CD4-positive, CD25-positive, alpha-beta regulatory T cell (primary cell): ENCODE measurements around the gene HOATZ. TPM values are rescaled to one million over a fixed set of nuclear protein-coding genes. Genes with fewer than 3 reads are reported as not detected.

Source experiments
- ATAC-seq, 2 donors: fragments of 150-1000 bp; cut with Tn5 transposase; one replicate each; pipeline ENCODE4 v1.10.0; 2021; ENCODE audit warnings: low read depth in 2 of 2, moderate number of reproducible peaks in 2 of 2, moderate library complexity in 1 of 2
- DNase-seq, 3 donors: peaks; one replicate each; pipeline versions ENCODE4 v3.0.0 to v3.0.0-alpha.2; 2012 to 2022; ENCODE audit warnings: mixed read lengths in 1 of 3
- H3K27ac ChIP-seq: one replicate; pipeline ENCODE4 v1.7.0; 2013; ENCODE audit warnings: mild to moderate bottlenecking, low read length; ENCODE audit not compliant: insufficient read depth, poor library complexity, severe bottlenecking
- H3K27me3 ChIP-seq: one replicate; pipeline ENCODE4 v1.7.0; 2013; ENCODE audit warnings: low read length; ENCODE audit not compliant: control insufficient read depth, insufficient read depth
- H3K36me3 ChIP-seq: one replicate; pipeline ENCODE4 v1.7.0; 2013; ENCODE audit warnings: mild to moderate bottlenecking, low read length, moderate library complexity; ENCODE audit not compliant: control insufficient read depth, insufficient read depth
- H3K4me1 ChIP-seq: 2 replicates; pipeline ENCODE4 v1.7.0; 2013; ENCODE audit warnings: mild to moderate bottlenecking, low read length; ENCODE audit not compliant: insufficient read depth, control insufficient read depth, poor library complexity, severe bottlenecking
- H3K4me3 ChIP-seq: one replicate; pipeline ENCODE4 v1.7.0; 2013; ENCODE audit warnings: low read depth, mild to moderate bottlenecking, low read length, moderate library complexity
- H3K9me3 ChIP-seq, 2 experiments: 1 replicate in 1 of 2; 2 replicates in 1 of 2; pipeline ENCODE4 v1.7.0; 2013; ENCODE audit warnings: low read length in 2 of 2, mild to moderate bottlenecking in 1 of 2, moderate library complexity in 1 of 2; ENCODE audit not compliant: control insufficient read depth in 2 of 2
- H3K27ac Mint-ChIP-seq, 3 donors: one replicate each; pipeline ENCODE4 v1.8.0; 2020 to 2022; ENCODE audit warnings: mild to moderate bottlenecking in 3 of 3, mixed read lengths in 3 of 3, moderate library complexity in 2 of 3
- H3K27me3 Mint-ChIP-seq: one replicate; pipeline ENCODE4 v1.8.0; 2022; ENCODE audit warnings: mild to moderate bottlenecking, mixed read lengths
- H3K36me3 Mint-ChIP-seq: one replicate; pipeline ENCODE4 v1.8.0; 2020; ENCODE audit warnings: mixed read lengths
- H3K4me1 Mint-ChIP-seq, 4 donors: one replicate each; pipeline ENCODE4 v1.8.0; 2020 to 2022; ENCODE audit warnings: mixed read lengths in 4 of 4, mild to moderate bottlenecking in 1 of 4
- H3K4me3 Mint-ChIP-seq, 4 donors: one replicate each; pipeline ENCODE4 v1.8.0; 2020 to 2022; ENCODE audit warnings: mild to moderate bottlenecking in 4 of 4, mixed read lengths in 4 of 4, moderate library complexity in 3 of 4
- H3K9me3 Mint-ChIP-seq, 7 donors: one replicate each; pipeline ENCODE4 v1.8.0; 2020 to 2022; ENCODE audit warnings: mixed read lengths in 7 of 7, mild to moderate bottlenecking in 3 of 7, moderate library complexity in 2 of 7
- polyA plus RNA-seq, 4 donors: library from polyadenylated mRNA; unstranded; fragments of 300-500 nt; fragmentation: Illumina TruSeq; gene quantifications; one replicate each; pipeline ENCODE4 v1.2.3, GENCODE V29; 2021
- total RNA-seq: library from RNA; stranded (reverse); gene quantifications from one replicate; pipeline ENCODE4 v1.2.3, GENCODE V29; 2022

HOATZ gene
- total and polyA plus RNA-seq, 5 donors from 2014 or later = not detected

DNA sequence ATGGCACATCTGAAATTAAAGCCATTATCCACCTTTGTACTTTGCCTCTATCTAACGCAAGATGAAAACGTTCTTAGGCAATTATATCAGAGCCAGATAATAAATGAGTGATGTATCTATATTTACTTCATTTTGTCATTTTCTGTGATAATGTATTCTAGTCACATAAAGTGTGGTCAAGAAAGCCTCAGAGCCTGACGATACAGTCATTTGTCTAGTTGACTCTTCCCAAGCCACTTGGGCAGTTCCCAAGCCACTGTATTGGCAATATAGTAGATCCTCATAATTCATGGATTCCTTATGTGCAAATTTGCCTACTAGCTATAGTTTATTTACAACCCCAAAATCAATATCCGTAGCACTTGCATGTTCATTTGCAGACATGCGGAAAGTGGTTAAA, 7.8 kb downstream of the HOATZ start:
- Mint-ChIP-seq H3K4me3 (no peak overlapping the region), H3K9me3 (no peaks in the 10 kb centered on the region), H3K27ac (no peak overlapping the region), H3K27me3 (no peaks in the 10 kb centered on the region), H3K36me3 (no peaks in the 10 kb centered on the region), H3K4me1 (peaks cover 4 to 13% (median 10%) of the 10 kb centered on the region in 4 donors)
- ATAC-seq (no peak), DNase-seq (no peak)
- Histone ChIP-seq H3K4me1 (no peaks in the 10 kb centered on the region), H3K4me3 (no peak overlapping the region), H3K27ac (no peak overlapping the region), H3K9me3 (no peaks in the 10 kb centered on the region), H3K36me3 (no peaks in the 10 kb centered on the region), H3K27me3 (no peaks in the 10 kb centered on the region)

DNA sequence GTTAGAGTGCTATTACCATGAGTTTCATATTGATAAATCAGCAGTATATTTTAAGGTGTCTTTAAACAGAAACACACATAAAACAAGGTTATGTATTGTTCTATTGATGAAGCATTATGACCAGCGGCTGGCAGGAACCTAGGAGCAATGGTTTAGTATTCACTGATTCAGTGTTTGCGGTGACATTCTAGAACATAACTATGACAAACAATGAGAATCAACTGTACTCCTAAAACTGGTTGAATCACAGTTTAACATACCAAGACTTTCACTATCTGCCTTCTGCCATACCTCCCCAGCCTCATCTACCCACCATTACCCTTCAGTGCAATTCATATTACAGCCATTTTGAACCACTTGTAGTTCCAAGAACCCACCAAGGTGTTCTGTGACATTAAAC, 8.8 kb downstream of the HOATZ start:
- DNase-seq = no peak
- Histone ChIP-seq H3K27me3 (no peaks in the 10 kb centered on the region), H3K36me3 (no peaks in the 10 kb centered on the region), H3K27ac (no peak overlapping the region), H3K4me1 (peaks cover under 1% of the 10 kb centered on the region), H3K9me3 (no peaks in the 10 kb centered on the region), H3K4me3 (no peak overlapping the region)
- Mint-ChIP-seq H3K4me1 (peaks cover 5 to 17% (median 11%) of the 10 kb centered on the region in 4 donors), H3K27me3 (no peaks in the 10 kb centered on the region), H3K27ac (no peak overlapping the region), H3K36me3 (no peaks in the 10 kb centered on the region), H3K9me3 (no peaks in the 10 kb centered on the region), H3K4me3 (no peak overlapping the region)
- ATAC-seq = no peak

DNA sequence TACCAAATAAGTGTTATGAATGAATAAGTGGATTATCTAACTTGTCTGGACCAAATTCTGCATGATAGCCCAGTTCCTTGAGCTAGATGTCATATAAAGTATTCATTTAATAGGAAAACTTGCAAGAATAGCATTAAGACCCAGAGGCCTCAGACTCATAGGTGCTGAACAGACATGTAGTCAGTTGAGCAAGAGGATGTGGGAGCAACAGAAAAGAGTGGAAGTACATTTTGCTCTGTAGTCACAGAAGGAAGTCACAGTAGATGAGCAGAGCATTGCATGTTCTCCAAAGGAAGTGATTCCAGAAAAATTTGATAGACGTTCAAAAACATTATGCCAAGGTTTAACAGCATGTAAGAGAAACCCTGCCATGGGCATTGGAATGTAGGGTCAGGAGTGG, 9.5 kb downstream of the HOATZ start:
- Mint-ChIP-seq H3K4me1 (peaks cover 12 to 24% (median 19%) of the 10 kb centered on the region in 4 donors), H3K4me3 (no peak overlapping the region), H3K9me3 (no peaks in the 10 kb centered on the region), H3K27ac (no peak overlapping the region), H3K27me3 (no peaks in the 10 kb centered on the region), H3K36me3 (no peaks in the 10 kb centered on the region)
- no peaks in the 10 kb centered on the region for H3K27me3 ChIP-seq
- H3K36me3 ChIP-seq = no peaks in the 10 kb centered on the region
- H3K4me3 ChIP-seq = no peak overlapping the region
- H3K4me1 ChIP-seq = peaks cover 3% of the 10 kb centered on the region
- H3K27ac ChIP-seq = no peak overlapping the region
- no peak for DNase-seq
- ATAC-seq = no peak
- H3K9me3 ChIP-seq = no peaks in the 10 kb centered on the region

DNA sequence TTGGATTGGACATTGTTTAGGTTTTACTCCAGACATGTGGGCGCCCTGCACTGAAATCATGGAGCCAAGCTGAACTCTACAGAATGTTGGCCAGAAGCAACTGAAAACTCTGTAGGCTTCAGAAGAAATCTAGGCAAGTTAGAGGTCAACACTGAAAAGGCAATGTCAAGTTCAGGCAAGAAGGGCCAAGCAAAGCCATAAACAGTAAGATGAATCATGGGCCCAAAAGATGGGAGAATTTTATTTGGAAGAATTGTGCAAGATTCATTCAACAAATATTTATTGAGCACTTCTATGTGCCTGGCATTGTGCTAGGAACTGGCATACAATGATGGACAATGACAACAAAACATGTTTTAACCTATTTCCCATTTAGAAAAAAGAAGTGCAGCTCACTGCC, 10.9 kb downstream of the HOATZ start:
- Mint-ChIP-seq H3K27me3 (no peaks in the 10 kb centered on the region), H3K27ac (peak overlapping the region in 1 of 3 donors; percentile 5)
- ATAC-seq = no peak

DNA sequence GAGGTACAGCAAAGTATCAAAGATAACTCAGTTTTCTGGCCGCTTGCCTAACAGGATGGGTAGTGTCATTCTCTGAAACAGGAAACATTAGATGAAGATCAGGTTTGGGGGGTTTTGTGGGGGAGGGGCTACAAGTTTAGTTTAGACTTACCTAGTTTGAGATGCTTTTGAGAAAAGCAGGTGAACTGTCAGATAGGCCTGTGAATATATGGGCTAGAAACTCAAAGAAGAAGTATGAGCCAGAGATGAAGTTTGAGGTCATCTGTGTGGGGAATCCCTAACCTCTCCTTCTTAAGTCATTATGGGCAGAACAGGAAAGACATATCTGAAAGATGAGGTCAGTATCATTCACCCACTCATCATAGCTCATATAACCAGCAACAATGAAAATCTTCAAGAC, 11.9 kb downstream of the HOATZ start:
- ATAC-seq (peak in 1 of 2 donors; percentile 21), DNase-seq (peak in 1 of 3 donors; percentile 49)
- H3K9me3 Mint-ChIP-seq = no peaks in the 10 kb centered on the region
- H3K27ac ChIP-seq = no peak overlapping the region
- no peak overlapping the region for H3K4me3 ChIP-seq
- no peaks in the 10 kb centered on the region for H3K9me3 ChIP-seq
- H3K4me1 ChIP-seq = peaks cover 7% of the 10 kb centered on the region
- H3K4me1 Mint-ChIP-seq = peaks cover 13 to 31% (median 20%) of the 10 kb centered on the region in 4 donors
- H3K4me3 Mint-ChIP-seq = no peak overlapping the region
- no peaks in the 10 kb centered on the region for H3K27me3 Mint-ChIP-seq
- no peaks in the 10 kb centered on the region for H3K36me3 ChIP-seq
- H3K36me3 Mint-ChIP-seq = no peaks in the 10 kb centered on the region
- peak overlapping the region in 2 of 3 donors; percentile 5 to 70 for H3K27ac Mint-ChIP-seq
- H3K27me3 ChIP-seq = no peaks in the 10 kb centered on the region

More for the DNA sequence above, 10.9 kb downstream of the HOATZ start:
- no peaks in the 10 kb centered on the region for H3K36me3 Mint-ChIP-seq
- H3K27me3 ChIP-seq = no peaks in the 10 kb centered on the region
- H3K4me3 Mint-ChIP-seq = no peak overlapping the region
- H3K4me1 Mint-ChIP-seq = peaks cover 13 to 28% (median 20%) of the 10 kb centered on the region in 4 donors
- H3K4me3 ChIP-seq = no peak overlapping the region
- no peak overlapping the region for H3K27ac ChIP-seq
- DNase-seq = no peak
- H3K9me3 ChIP-seq = no peaks in the 10 kb centered on the region
- H3K4me1 ChIP-seq = peaks cover 3% of the 10 kb centered on the region
- no peaks in the 10 kb centered on the region for H3K36me3 ChIP-seq
- H3K9me3 Mint-ChIP-seq = no peaks in the 10 kb centered on the region

DNA sequence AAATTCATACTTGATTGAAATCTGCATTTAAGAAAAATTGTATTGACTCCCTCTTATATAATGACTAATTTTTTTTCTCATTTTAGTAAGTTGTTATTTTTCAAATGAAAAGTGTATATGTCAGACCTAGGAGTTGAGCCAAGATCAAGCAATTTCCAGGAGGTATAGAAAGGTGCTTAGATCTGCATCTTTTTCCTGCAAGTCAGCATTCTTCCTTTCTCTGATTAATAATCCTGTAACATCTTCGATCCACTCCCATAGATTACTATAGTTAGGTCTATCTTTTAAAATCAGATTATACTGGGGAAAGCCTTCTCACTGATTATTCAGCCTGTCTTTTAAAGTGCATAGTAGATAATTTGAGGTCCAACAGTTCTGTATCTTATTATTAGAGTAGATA, 12.7 kb downstream of the HOATZ start:
- H3K27me3 Mint-ChIP-seq = no peaks in the 10 kb centered on the region
- Histone ChIP-seq H3K27ac (no peak overlapping the region), H3K36me3 (no peaks in the 10 kb centered on the region), H3K27me3 (no peaks in the 10 kb centered on the region), H3K4me3 (no peak overlapping the region), H3K4me1 (peaks cover 15% of the 10 kb centered on the region), H3K9me3 (no peaks in the 10 kb centered on the region)
- H3K4me3 Mint-ChIP-seq = no peak overlapping the region
- H3K9me3 Mint-ChIP-seq = no peaks in the 10 kb centered on the region
- peaks cover 18 to 36% (median 22%) of the 10 kb centered on the region in 4 donors for H3K4me1 Mint-ChIP-seq
- DNase-seq (no peak), ATAC-seq (no peak)
- H3K27ac Mint-ChIP-seq = no peak overlapping the region
- no peaks in the 10 kb centered on the region for H3K36me3 Mint-ChIP-seq

DNA sequence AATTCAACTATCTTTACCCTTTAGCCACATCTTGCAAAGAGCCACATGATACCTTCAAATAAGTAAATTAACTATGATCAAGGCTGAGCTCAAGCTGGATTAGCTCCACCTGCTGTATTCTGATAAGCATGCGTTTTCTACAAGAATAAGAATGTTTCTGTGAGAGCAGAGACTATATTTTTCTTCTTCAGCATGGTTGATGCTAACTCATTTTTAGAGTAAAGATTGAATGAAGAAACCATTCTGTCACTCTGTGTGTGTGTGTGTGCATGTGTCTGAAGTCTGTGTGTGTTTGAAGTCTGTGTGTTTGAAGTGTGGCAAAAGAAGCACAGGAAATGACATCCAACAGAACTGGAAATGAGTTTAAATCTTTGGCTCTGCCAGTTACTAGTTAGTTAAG, 14.0 kb downstream of the HOATZ start:
- Histone ChIP-seq H3K4me3 (no peak overlapping the region), H3K27ac (no peak overlapping the region), H3K27me3 (no peaks in the 10 kb centered on the region), H3K9me3 (no peaks in the 10 kb centered on the region), H3K4me1 (peaks cover 17% of the 10 kb centered on the region), H3K36me3 (no peaks in the 10 kb centered on the region)
- Mint-ChIP-seq H3K9me3 (no peaks in the 10 kb centered on the region), H3K4me3 (peak overlapping the region in 1 of 4 donors; percentile 7), H3K36me3 (no peaks in the 10 kb centered on the region), H3K4me1 (peaks cover 19 to 41% (median 23%) of the 10 kb centered on the region in 4 donors), H3K27me3 (no peaks in the 10 kb centered on the region), H3K27ac (peak overlapping the region in 2 of 3 donors; percentile 27 to 33)
- peak; percentile 33 to 50 for ATAC-seq
- DNase-seq = peak in 2 of 3 donors; percentile 76 to 86

DNA sequence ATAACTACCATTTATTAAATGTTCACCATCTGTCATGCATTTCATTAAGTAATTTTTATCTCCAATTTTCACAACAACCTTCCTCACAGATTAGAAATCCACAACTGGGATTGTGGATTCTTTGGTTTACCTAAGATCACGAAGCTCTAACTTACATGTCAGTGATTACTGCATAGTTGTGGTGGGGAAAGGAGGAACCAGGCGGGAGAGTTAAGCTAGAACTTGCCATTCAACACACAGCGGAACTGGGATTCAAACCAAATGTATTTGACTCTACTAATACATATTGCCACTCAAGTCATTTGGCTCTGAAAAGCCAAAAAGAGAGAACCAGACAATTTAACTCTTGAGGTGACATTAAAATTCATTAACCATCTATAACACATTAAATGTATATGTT, 15.5 kb downstream of the HOATZ start:
- Mint-ChIP-seq H3K27me3 (no peaks in the 10 kb centered on the region), H3K4me1 (peaks cover 19 to 41% (median 23%) of the 10 kb centered on the region in 4 donors), H3K9me3 (no peaks in the 10 kb centered on the region), H3K4me3 (no peak overlapping the region), H3K36me3 (no peaks in the 10 kb centered on the region), H3K27ac (no peak overlapping the region)
- Histone ChIP-seq H3K36me3 (no peaks in the 10 kb centered on the region), H3K4me3 (no peak overlapping the region), H3K27me3 (no peaks in the 10 kb centered on the region), H3K27ac (no peak overlapping the region), H3K9me3 (no peaks in the 10 kb centered on the region), H3K4me1 (peaks cover 17% of the 10 kb centered on the region)
- no peak for DNase-seq
- no peak for ATAC-seq
